ENCODE measurements around the gene TFDP2. TPM values are rescaled to one million over a fixed set of nuclear protein-coding genes. Genes with fewer than 3 reads are reported as not detected.
A peak's percentile ranks its signal among the peaks of the same experiment; 100 is the strongest.

Gene TFDP2
- total and polyA plus RNA-seq, 9 of the 15 experiments (the other 6 are each of a cell fraction or from before 2014, with no cell fraction given): 95.6 to 179 (median 126) TPM

DNA sequence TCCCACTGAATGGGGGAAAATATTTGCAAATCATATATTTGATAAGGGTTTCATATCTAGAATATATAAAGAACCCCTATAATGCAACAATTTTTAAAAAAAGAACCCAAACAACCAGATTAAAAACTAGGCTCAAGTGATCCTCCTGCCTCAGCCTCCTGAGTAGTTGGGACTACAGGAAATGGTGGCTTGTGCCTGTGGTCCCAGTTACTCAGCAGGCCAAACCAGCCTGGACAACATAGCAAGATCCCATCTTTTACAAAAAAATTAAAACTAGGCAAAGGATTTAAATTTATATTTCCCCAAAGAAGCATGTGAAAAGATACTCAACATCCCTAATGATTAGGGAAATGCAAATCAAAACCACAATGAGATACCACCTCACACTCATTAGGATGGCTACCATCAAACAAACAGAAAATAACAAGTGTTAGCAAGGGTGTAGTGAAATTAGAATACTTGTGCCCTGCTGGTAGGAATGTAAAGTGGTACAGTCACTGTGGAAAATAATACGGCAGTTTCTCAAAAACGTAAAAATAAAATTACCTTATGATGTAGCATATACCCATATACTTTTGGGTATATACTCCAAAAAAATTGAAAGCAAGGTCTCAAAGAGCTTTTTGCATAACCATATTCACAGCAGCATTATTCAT lies 19.7 kb downstream of the TFDP2 start:
- WGBS (ENCODE audit: insufficient coverage, low coverage, missing lambda C conversion rate): 84% methylated on average over 2 of the region's 2 CpGs
- BruUV-seq (replicated peaks): no TSS peak
- Histone ChIP-seq H3K9ac (ENCODE audit: insufficient read depth in 1 of 2, low read depth in 2 of 2, low read length in 2 of 2) (no peak overlapping the region), H3K27me3 (ENCODE audit: control insufficient read depth in 2 of 2, insufficient read depth in 2 of 2, low read length in 2 of 2) (no peaks in the 10 kb centered on the region), H3K4me1 (replicated peaks in 1 of 2; ENCODE audit: control insufficient read depth in 2 of 2, insufficient read depth in 2 of 2, low read length in 2 of 2) (no peaks in the 10 kb centered on the region), H3K9me3 (replicated peaks; ENCODE audit: control insufficient read depth, insufficient read depth, low read depth, low read length) (no peaks in the 10 kb centered on the region), H3K9me1 (ENCODE audit: control insufficient read depth, insufficient read depth, low read length) (no peaks in the 10 kb centered on the region), H3K4me3 (no peak overlapping the region), H4K20me1 (replicated peaks; ENCODE audit: control insufficient read depth, insufficient read depth, low read length) (no peaks in the 10 kb centered on the region), H2AFZ (ENCODE audit: low read depth, low read length) (no peak overlapping the region), H3K4me2 (ENCODE audit: insufficient read depth, low read length) (no peak overlapping the region), H3K36me3 (ENCODE audit: control insufficient read depth, insufficient read depth, low read length) (no peaks in the 10 kb centered on the region), H3K79me2 (ENCODE audit: control insufficient read depth, insufficient read depth, low read length) (no peaks in the 10 kb centered on the region), H3K27ac (ENCODE audit: extremely low read depth, low read depth, low read length) (no peak overlapping the region)
- intact Hi-C loops (cut with micrococcal nuclease) (loop anchor here (10.0 kb wide), 1 partner anchor 865 kb away; no protein-coding TSS in a partner anchor), in situ Hi-C loops (cut with MboI) (loop anchor here (5.0 kb wide), 1 partner anchor 153 kb away; no protein-coding TSS in a partner anchor)
- POLR2A ChIA-PET: no interaction called here
- no peak for ATAC-seq
- no peak for FAIRE-seq
- CTCF ChIA-PET (ENCODE audit: low intra/inter-chr PET ratio): interaction anchor here (0.6 kb wide), 1 partner anchor 71 kb away, joined by 3 read pairs; no protein-coding TSS in a partner anchor
- TF ChIP-seq TEAD1 (CRISPR knock-in tag; IDR thresholded peaks at IDR 0.05) (0 out of 4 replicates have a peak, but pooled peaks of 1 of the 2 experiments have one; percentile 71), ZNF121 (CRISPR knock-in tag; conservative IDR thresholded peaks at IDR 0.05) (peak; percentile 87), TEAD4 (IDR thresholded peaks at IDR 0.05; ENCODE audit: low read length) (0 out of 2 replicates have a peak, but pooled peaks have one; percentile 17), TEAD4 (CRISPR knock-in tag; IDR thresholded peaks at IDR 0.05; ENCODE audit: borderline replicate concordance) (no peak), RHOXF2B (CRISPR knock-in tag; conservative IDR thresholded peaks at IDR 0.05) (no peak), RBM25 (IDR thresholded peaks at IDR 0.05; ENCODE audit: low read depth, low read length, severe bottlenecking) (peak; percentile 36), BCOR (IDR thresholded peaks at IDR 0.05) (0 out of 2 replicates have a peak, but pooled peaks have one; percentile 17)
- TF ChIP-seq, protein P1, sequence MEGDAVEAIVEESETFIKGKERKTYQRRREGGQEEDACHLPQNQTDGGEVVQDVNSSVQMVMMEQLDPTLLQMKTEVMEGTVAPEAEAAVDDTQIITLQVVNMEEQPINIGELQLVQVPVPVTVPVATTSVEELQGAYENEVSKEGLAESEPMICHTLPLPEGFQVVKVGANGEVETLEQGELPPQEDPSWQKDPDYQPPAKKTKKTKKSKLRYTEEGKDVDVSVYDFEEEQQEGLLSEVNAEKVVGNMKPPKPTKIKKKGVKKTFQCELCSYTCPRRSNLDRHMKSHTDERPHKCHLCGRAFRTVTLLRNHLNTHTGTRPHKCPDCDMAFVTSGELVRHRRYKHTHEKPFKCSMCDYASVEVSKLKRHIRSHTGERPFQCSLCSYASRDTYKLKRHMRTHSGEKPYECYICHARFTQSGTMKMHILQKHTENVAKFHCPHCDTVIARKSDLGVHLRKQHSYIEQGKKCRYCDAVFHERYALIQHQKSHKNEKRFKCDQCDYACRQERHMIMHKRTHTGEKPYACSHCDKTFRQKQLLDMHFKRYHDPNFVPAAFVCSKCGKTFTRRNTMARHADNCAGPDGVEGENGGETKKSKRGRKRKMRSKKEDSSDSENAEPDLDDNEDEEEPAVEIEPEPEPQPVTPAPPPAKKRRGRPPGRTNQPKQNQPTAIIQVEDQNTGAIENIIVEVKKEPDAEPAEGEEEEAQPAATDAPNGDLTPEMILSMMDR (IDR thresholded peaks at IDR 0.05 in 2 of 3, conservative IDR thresholded peaks at IDR 0.05 in 1 of 3; ENCODE audit: insufficient read depth in 2 of 3, low read depth in 1 of 3, low read length in 3 of 3): no peak
- DNase-seq (ENCODE audit: extremely low read depth in 1 of 4, low spot score in 3 of 4): no peak

All from K562 (cell line).